AG08396 (cell line): Measurements from ENCODE around the gene ERI3.
"Not testable (repeated sequence)": the region's sequence is repeated elsewhere in the genome, so short reads cannot be mapped to it uniquely, and the experiment has no call there.

Experiments used
- DNase-seq: peaks from one replicate; pipeline ENCODE4 v3.0.0; 2012; ENCODE audit warnings: low spot score, mixed read lengths

ERI3 gene

GRCh38 chr1:44206545-44206944 lies 148.5 kb downstream of the ERI3 start:
- not testable (repeated sequence) for DNase-seq

GRCh38 chr1:44200336-44200735 lies 154.7 kb downstream of the ERI3 start:
- no peak for DNase-seq

GRCh38 chr1:44174630-44175029 lies 180.4 kb downstream of the ERI3 start:
- no peak for DNase-seq
